ENCODE measurements around the gene RNF215.

DNA sequence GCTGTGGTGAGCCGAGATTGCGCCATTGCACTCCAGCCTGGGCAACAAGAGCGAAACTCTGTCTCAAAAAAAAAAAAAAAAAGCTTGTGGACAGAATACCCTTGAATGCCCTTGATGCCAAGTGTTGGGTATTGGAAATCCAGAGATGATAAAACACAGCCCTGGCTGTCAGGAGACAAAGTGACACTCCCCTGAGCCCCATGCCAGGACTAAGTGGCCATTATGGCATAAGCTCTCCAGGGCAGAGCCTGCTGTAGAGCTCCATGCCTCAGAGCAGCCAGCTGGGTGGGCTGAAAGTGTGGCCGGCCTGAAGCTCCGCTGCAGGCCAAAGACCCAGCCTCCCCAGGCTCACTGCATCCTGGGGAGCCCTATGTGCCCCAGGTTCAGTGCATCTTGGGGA is 4.9 kb downstream of the RNF215 start:
- TF ChIP-seq FOXK2 (IDR thresholded peaks at IDR 0.05), result no peak
- no peak for TF ChIP-seq SP1 (IDR thresholded peaks at IDR 0.05)
- no peak for TF ChIP-seq HDGF (IDR thresholded peaks at IDR 0.05; ENCODE audit: borderline replicate concordance)

Measured in HEK293T (cell line).